Measurements from ENCODE around the gene PDE1A.

Gene PDE1A

GRCh38 chr2:182366628-182367027 is 60.2 kb downstream of the PDE1A start:
- Histone ChIP-seq H3F3A (ENCODE audit: control insufficient read depth, insufficient read depth) (no peaks in the 10 kb centered on the region), H3K9me2 (replicated peaks; ENCODE audit: control insufficient read depth, low read length) (no peaks in the 10 kb centered on the region), H3K4me2 (ENCODE audit: low read length) (no peak overlapping the region), H3K79me2 (ENCODE audit: control insufficient read depth, low read length) (no peaks in the 10 kb centered on the region), H3K9me3 (ENCODE audit: control insufficient read depth, insufficient read depth, low read length) (no peaks in the 10 kb centered on the region), H3K36me3 (ENCODE audit: control insufficient read depth, low read length) (no peaks in the 10 kb centered on the region), H3K27me3 (ENCODE audit: control insufficient read depth, low read length) (no peaks in the 10 kb centered on the region), H4K20me1 (ENCODE audit: control insufficient read depth, insufficient read depth, low read depth, low read length) (no peaks in the 10 kb centered on the region), H3K4me1 (ENCODE audit: control insufficient read depth, low read length) (no peaks in the 10 kb centered on the region), H3K27ac (ENCODE audit: low read depth, low read length) (no peak overlapping the region), H3K4me3 (ENCODE audit: low read length) (no peak overlapping the region)
- no peak for TF ChIP-seq EZH2phosphoT487 (IDR thresholded peaks at IDR 0.05; ENCODE audit: borderline replicate concordance, low read length)
- TF ChIP-seq CTCF (IDR thresholded peaks at IDR 0.05; ENCODE audit: low read depth, low read length, poor library complexity, severe bottlenecking): no peak

- Histone ChIP-seq H3K27me3 (ENCODE audit: control insufficient read depth, low read length) (no peaks in the 10 kb centered on the region), H3K4me1 (ENCODE audit: control insufficient read depth, low read length) (no peaks in the 10 kb centered on the region), H3K79me2 (ENCODE audit: control insufficient read depth, low read length) (no peaks in the 10 kb centered on the region), H3F3A (ENCODE audit: control insufficient read depth, insufficient read depth) (no peaks in the 10 kb centered on the region), H3K4me2 (ENCODE audit: low read length) (no peak overlapping the region), H3K9me3 (ENCODE audit: control insufficient read depth, insufficient read depth, low read length) (no peaks in the 10 kb centered on the region), H3K36me3 (ENCODE audit: control insufficient read depth, low read length) (no peaks in the 10 kb centered on the region), H4K20me1 (ENCODE audit: control insufficient read depth, insufficient read depth, low read depth, low read length) (no peaks in the 10 kb centered on the region), H3K27ac (ENCODE audit: low read depth, low read length) (no peak overlapping the region), H3K4me3 (ENCODE audit: low read length) (no peak overlapping the region), H3K9me2 (replicated peaks; ENCODE audit: control insufficient read depth, low read length) (no peaks in the 10 kb centered on the region)
- TF ChIP-seq EZH2phosphoT487 (IDR thresholded peaks at IDR 0.05; ENCODE audit: borderline replicate concordance, low read length) (no peak), CTCF (IDR thresholded peaks at IDR 0.05; ENCODE audit: low read depth, low read length, poor library complexity, severe bottlenecking) (no peak)
Observed at GRCh38 chr2:182365855-182366254, 61.0 kb downstream of the PDE1A start.

- Histone ChIP-seq H3K4me1 (ENCODE audit: control insufficient read depth, low read length) (no peaks in the 10 kb centered on the region), H3K27ac (ENCODE audit: low read depth, low read length) (no peak overlapping the region), H3K9me3 (ENCODE audit: control insufficient read depth, insufficient read depth, low read length) (no peaks in the 10 kb centered on the region), H4K20me1 (ENCODE audit: control insufficient read depth, insufficient read depth, low read depth, low read length) (no peaks in the 10 kb centered on the region), H3K79me2 (ENCODE audit: control insufficient read depth, low read length) (no peaks in the 10 kb centered on the region), H3K27me3 (ENCODE audit: control insufficient read depth, low read length) (no peaks in the 10 kb centered on the region), H3K4me3 (ENCODE audit: low read length) (no peak overlapping the region), H3K4me2 (ENCODE audit: low read length) (no peak overlapping the region), H3F3A (ENCODE audit: control insufficient read depth, insufficient read depth) (no peaks in the 10 kb centered on the region), H3K36me3 (ENCODE audit: control insufficient read depth, low read length) (no peaks in the 10 kb centered on the region), H3K9me2 (replicated peaks; ENCODE audit: control insufficient read depth, low read length) (no peaks in the 10 kb centered on the region)
- TF ChIP-seq EZH2phosphoT487 (IDR thresholded peaks at IDR 0.05; ENCODE audit: borderline replicate concordance, low read length): no peak
- TF ChIP-seq CTCF (IDR thresholded peaks at IDR 0.05; ENCODE audit: low read depth, low read length, poor library complexity, severe bottlenecking): no peak
Observed at GRCh38 chr2:182361477-182361876, 65.4 kb downstream of the PDE1A start.

Data from DOHH2 (cell line).